DMS53 (cell line): Measurements from ENCODE around the gene NUDT14.

Source experiments
- DNase-seq: peaks from one replicate; lab custom pipeline; 2025; lab: John Stamatoyannopoulos, UW

NUDT14 gene

GRCh38 chr14:105212541-105213300, 31.6 kb upstream of the NUDT14 start:
- no peak for DNase-seq

DNA sequence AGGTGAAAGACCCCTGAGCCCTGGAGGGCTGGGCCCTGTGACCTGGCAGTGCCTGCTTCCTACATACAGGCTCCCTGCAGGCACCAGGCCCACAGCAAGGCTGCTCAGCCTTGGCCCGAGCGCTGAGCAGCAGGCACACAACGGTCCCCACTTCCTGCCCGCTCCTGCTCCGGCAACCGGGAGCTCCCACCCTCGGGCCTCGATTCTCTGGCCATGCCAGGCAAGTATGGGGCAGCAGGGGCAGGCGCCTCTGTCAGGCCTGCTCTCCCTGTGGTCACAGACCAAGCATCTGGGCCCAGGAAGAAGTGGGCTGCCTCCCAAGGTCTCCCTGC, 30.6 kb upstream of the NUDT14 start:
- DNase-seq, result no peak

GRCh38 chr14:105211086-105211757, 30.1 kb upstream of the NUDT14 start:
- no peak for DNase-seq

- DNase-seq, result no peak
Measured at GRCh38 chr14:105210266-105211025, 29.3 kb upstream of the NUDT14 start.

DNA sequence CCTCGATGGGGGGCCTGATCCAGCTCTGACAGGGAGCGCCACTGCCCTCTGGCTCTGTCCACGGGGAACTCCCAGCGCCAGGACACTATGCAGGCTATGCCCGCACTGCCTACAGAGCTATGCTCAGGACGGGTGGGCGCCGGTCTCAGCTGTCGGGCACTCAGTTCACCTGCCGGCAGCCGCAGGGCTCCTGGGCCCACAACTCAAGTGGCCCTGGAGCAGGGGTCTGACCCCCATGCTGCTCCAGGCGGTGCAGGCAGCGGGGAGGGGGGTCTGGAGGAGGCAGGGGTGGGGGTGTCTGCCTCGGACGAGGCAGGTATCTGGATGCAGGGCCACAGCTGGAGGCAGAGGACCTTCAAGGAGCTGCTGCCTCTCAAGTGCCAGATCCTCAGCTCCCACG, 28.5 kb upstream of the NUDT14 start:
- DNase-seq, result no peak

DNA sequence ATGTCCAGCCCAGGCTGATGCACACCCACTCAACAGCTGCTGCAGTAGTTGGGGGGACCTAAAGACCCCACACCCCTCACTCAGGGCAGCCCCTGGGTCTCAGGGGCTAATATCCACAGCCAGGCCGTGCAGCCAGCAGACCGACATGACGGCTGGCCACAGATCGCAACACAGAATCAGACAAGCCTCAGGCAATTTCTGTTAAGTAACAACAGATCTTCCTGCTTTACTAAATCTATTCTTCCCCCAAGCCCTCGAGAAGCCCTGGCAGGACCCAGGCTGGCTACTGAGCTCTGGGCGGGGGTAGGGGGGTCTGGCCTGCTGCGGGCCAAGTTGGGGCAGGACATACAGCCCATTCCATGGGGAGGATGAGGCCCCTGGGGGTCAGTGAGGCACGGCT, 28.0 kb upstream of the NUDT14 start:
- DNase-seq, result no peak

DNA sequence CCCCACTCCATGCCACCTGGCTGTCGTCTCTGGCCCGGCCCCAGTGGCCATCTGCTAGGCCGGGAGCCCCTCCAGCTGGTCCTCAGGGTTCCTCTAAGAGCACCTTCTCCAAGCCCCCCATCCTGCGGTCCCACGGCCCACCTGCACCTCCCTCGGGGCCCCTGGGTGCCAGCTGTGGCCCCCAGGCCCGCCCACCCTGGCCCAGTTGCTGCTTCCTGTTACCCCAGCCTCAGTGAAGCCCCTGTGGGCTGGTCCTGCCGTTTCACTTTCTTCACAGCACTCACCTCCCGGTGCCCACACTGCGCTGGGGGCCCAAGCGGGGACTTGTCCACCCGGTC, 27.6 kb upstream of the NUDT14 start:
- DNase-seq, result no peak

GRCh38 chr14:105207996-105208737, 27.1 kb upstream of the NUDT14 start:
- DNase-seq, result no peak

- DNase-seq, result peak; percentile 27
Measured at GRCh38 chr14:105207460-105207901, 26.4 kb upstream of the NUDT14 start.

- DNase-seq, result no peak
Measured at GRCh38 chr14:105206873-105207272, 25.8 kb upstream of the NUDT14 start.

DNA sequence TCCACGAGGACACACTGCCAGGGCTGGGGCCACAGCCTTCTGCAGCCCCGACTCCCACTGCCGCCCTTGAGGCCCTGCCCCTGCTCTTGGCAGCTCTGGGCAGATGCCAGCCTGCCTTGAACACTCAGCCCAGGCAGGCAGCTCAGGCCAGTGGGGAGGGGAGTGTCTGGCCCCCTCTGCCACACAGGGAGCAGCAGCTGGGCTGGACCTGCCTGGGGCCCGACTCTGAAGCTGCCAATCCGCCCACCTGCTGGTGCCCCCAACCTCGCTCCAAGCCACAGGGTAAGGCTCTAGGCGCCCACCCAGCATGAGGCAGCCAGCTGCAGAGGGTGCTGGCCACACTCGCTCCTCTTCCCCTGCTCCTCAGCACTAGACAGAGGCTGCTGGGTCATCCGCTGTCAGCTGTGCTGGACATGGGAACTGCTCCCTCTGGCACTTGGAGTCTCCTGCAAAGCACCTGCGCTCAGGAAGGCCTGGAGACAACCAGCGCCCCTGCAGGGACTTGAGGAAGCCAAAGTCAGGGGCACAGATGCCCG, 24.6 kb upstream of the NUDT14 start:
- DNase-seq, result peak; percentile 39

DNA sequence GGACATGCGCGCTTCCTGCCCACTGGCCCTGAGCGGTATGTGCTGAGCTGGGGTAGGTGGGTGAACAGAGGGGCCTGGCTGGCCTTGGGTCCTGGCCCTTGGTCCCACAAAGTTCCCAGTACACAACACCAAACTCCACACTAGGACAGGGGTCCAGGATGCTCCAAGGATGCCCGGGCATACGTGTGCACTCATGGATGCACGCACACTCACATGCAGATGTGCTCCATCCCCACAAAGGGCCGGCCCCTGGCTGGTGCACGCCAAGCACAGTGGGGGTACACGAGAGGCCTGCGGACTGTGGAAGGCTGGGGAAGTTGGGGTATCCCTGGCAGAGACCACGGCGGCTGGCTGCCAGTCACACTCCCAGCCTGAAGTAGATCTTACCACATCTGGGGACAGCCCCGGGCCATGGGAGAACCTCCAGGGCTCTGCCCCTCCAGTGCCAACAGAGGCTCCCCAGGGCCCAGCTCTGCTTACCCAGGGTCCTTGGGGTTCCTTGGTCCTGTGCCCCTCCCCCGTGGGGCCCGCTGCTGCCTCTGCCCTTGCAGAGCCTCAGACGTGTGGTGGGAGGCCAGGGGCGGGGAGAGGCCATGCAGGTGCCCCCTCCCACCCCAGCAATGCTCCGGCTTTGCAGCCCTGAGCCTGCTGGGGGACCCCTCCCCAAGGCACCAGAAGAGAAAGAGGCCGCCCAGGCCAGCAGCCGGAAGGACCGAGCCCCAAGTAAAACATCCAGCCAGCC, 24.0 kb upstream of the NUDT14 start:
- DNase-seq, result no peak

DNA sequence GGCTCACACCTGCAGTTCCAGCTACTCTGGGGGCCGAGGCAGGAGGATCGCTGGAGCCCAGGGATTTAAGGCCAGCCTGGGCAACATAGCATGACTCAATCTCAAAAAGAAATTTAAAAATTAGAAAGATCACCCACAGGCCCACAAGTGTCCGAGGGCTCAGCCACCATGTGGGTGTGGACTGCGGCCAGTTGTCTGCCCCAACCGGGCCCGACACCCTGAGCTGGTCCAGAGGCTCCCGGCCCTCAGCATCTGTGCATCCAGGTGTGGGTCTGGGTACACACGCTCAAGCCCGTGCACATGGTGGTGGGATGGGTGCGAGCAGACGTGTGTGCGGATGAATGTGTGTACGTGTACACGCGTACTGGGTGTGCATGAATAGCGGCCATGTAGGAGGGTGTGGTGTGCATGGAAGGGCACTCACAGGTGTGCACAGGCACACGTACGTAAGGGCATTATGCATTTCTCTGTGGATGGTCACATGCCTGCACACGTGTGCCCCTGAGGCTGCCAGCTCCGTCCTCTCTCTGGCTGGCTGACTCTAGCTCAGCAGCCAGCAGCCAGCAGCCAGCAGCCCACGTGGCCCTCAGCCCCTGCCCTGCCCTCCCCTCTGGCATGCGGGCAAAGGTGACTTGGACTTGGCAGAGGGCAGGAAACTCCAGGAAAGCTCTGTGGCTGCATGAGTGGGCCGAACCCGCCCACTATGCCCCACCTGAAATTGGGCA, 23.3 kb upstream of the NUDT14 start:
- no peak for DNase-seq

DNA sequence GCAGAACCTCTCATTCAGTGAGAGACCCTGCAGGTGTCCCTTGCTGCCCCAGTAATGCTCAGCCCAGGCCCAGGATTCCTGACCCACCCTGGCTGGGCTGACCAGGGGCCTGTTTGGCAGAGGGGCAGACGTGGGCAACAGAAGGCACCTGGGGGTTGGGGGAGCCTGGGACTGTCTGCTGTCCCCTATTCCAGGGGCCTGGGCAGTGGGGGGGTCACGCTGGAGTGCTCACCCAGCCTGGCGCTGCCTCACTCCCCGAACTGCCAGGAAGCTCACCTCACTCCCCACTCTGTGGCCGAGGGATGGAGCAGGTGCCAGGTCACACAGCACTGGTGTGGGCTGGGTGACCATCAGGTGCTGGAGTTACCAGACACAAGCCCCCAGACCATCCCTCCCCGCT, 22.6 kb upstream of the NUDT14 start:
- no peak for DNase-seq

GRCh38 chr14:105203057-105203531, 22.0 kb upstream of the NUDT14 start:
- DNase-seq, result peak; percentile 76

DNA sequence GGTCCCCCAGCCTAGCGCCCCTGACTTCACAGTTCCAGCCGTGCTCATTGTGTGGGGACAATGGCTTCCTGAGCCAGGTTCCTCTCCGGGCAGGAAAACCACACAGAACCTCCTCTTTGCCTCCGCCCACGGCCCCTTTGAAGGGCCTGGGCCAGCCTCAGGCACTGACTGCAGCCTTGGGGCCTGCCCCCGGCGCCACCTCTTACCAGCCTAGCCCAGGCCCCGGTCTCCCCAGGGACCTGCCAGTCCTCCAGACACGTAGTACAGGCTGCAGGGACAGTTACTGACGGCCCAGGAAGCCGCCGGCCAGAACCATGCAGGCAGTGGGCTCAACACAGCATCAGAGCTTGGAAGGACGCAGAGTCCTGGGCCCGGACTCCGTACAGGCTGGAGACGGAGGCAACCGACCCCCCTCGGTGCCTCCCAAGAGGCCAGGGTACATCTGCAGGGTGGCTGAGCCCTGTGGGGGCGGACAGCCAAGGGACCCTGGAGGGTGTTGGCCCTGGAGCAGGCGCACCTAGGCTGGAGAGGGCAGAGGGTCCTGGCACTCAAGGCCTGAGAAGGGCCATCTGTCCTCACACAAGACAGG, 20.9 kb upstream of the NUDT14 start:
- DNase-seq, result no peak

DNA sequence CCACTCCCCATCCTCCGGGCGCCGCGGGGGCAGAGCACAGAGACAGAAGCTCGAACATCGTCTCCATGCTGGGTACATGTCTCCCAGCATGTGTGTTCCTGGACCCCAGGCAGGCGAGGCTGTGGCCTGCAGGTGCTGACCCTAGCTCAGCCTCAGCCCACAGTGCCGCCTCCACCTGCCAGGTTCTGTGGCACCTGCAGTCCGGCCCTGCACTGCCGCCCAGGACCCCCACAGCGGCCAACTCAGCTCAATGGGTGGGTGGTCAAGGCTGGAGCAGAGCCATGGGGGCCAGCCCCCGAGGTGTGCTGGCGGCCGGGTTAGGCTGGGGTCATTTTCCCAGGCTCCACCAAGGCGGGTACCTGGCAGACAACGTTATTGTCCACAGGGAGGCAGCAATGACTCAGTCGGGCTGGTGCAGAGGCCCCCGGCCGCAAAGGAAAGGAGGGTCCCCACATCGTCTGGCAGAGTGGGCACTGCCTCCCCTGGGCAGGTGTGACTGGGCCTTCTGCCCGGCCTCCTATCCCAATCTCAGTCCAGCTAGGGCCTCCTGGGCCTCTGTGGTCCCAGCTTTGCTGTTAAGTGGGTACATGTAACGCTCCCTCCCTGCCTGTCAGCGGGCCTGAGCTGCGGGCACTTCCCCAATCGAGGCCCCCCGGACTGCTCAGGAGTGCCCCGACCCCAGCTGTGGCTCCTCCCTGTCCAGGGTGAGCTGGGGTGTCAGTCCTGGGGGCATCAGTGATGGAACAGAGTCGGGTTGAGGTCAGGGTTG, 20.2 kb upstream of the NUDT14 start:
- peak; percentile 29 for DNase-seq

GRCh38 chr14:105200641-105201040, 19.5 kb upstream of the NUDT14 start:
- no peak for DNase-seq

DNA sequence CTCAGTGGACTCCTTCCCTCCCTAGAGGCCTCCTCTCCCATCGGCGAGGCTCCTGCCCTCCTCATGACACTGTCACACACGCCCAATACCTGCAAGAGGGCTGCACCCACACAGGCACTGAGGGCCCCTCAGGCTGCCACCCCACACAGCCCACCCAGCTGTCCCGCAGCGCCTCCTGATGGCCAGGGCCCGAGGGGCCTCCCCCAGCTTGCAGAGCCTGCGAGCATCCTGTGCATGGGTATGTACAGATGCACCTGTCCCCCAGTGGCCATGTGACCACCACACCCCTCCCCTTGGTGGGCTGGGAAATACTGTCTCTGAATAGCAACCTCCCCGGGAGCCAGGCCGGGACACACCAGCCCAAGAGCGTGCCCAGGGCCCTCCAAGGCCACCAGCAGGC, 19.0 kb upstream of the NUDT14 start:
- no peak for DNase-seq
